KMS-11 (cell line): ENCODE measurements around the gene PHACTR3.

Experiments used
- H2AFZ ChIP-seq: fragments of 200-600 bp; sonication (generic); 2 replicates; pipeline ENCODE4 v1.6.1; 2016; ENCODE audit warnings: antibody characterized with exemption, mixed run types, low read depth
- H3K27ac ChIP-seq: fragments of 200-600 bp; sonication (generic); 2 replicates; pipeline ENCODE4 v1.6.1; 2016; ENCODE audit warnings: mild to moderate bottlenecking, mixed run types
- H3K27me3 ChIP-seq: fragments of 200-600 bp; sonication (generic); 2 replicates; pipeline ENCODE4 v1.6.1; 2017; ENCODE audit warnings: mild to moderate bottlenecking, low read depth, mixed run types, moderate library complexity; ENCODE audit not compliant: insufficient read depth
- H3K36me3 ChIP-seq: fragments of 200-600 bp; sonication (generic); 2 replicates; pipeline ENCODE4 v1.6.1; 2017; ENCODE audit warnings: mild to moderate bottlenecking, mixed run types; ENCODE audit not compliant: insufficient read depth
- H3K4me1 ChIP-seq: fragments of 200-600 bp; sonication (generic); 2 replicates; pipeline ENCODE4 v1.6.1; 2016; ENCODE audit warnings: mild to moderate bottlenecking, low read depth, mixed run types; ENCODE audit not compliant: poor library complexity, severe bottlenecking
- H3K4me2 ChIP-seq: fragments of 200-600 bp; sonication (generic); 2 replicates; pipeline ENCODE4 v1.7.0; 2016; ENCODE audit warnings: mild to moderate bottlenecking, mixed run types
- H3K4me3 ChIP-seq: fragments of 200-600 bp; sonication (generic); IDR thresholded peaks from 2 replicates; pipeline ENCODE4 v1.6.1; 2017; ENCODE audit warnings: low read depth, low read length, mixed read lengths; ENCODE audit not compliant: insufficient read depth
- H3K79me2 ChIP-seq: fragments of 200-600 bp; sonication (generic); 2 replicates; pipeline ENCODE4 v1.6.1; 2016; ENCODE audit warnings: low read depth, mixed run types; ENCODE audit not compliant: insufficient read depth
- H3K9ac ChIP-seq: fragments of 200-600 bp; sonication (generic); 2 replicates; pipeline ENCODE4 v1.6.1; 2016; ENCODE audit warnings: mild to moderate bottlenecking, mixed run types
- H4K20me1 ChIP-seq: fragments of 200-600 bp; sonication (generic); 2 replicates; pipeline ENCODE4 v1.6.1; 2016; ENCODE audit warnings: mild to moderate bottlenecking, mixed run types; ENCODE audit not compliant: insufficient read depth
- CTCF ChIP-seq: fragments of 200-600 bp; sonication (generic); conservative IDR thresholded peaks from 2 replicates; pipeline ENCODE4 v1.6.1; 2017; ENCODE audit warnings: low read depth, mild to moderate bottlenecking, antibody characterized with exemption, low read length, moderate library complexity, mixed read lengths

The PHACTR3 gene

GRCh38 chr20:59780494-59781185 is 176.3 kb downstream of the PHACTR3 start:
- Histone ChIP-seq H2AFZ (no peak overlapping the region), H3K4me2 (no peak overlapping the region), H3K9ac (no peak overlapping the region), H4K20me1 (no peaks in the 10 kb centered on the region), H3K4me3 (no peak overlapping the region), H3K36me3 (no peaks in the 10 kb centered on the region), H3K27ac (no peak overlapping the region), H3K79me2 (no peaks in the 10 kb centered on the region), H3K4me1 (peaks cover 8% of the 10 kb centered on the region), H3K27me3 (no peaks in the 10 kb centered on the region)
- no peak for TF ChIP-seq CTCF

- Histone ChIP-seq H3K79me2 (no peaks in the 10 kb centered on the region), H3K4me2 (no peak overlapping the region), H3K36me3 (no peaks in the 10 kb centered on the region), H3K4me3 (no peak overlapping the region), H3K4me1 (peaks cover 8% of the 10 kb centered on the region), H4K20me1 (no peaks in the 10 kb centered on the region), H3K27ac (no peak overlapping the region), H2AFZ (no peak overlapping the region), H3K9ac (no peak overlapping the region), H3K27me3 (no peaks in the 10 kb centered on the region)
- TF ChIP-seq CTCF: no peak
Measured at GRCh38 chr20:59781226-59781625, 176.9 kb downstream of the PHACTR3 start.

GRCh38 chr20:59782986-59783640 is 178.8 kb downstream of the PHACTR3 start:
- no peak overlapping the region for H3K4me3 ChIP-seq
- no peak overlapping the region for H2AFZ ChIP-seq
- no peaks in the 10 kb centered on the region for H3K79me2 ChIP-seq
- TF ChIP-seq CTCF: peak; percentile 81
- H3K4me1 ChIP-seq: peaks cover 8% of the 10 kb centered on the region
- H3K36me3 ChIP-seq: no peaks in the 10 kb centered on the region
- H3K4me2 ChIP-seq: no peak overlapping the region
- no peaks in the 10 kb centered on the region for H3K27me3 ChIP-seq
- no peak overlapping the region for H3K9ac ChIP-seq
- H3K27ac ChIP-seq: no peak overlapping the region
- no peaks in the 10 kb centered on the region for H4K20me1 ChIP-seq

- no peak for TF ChIP-seq CTCF
- Histone ChIP-seq H3K36me3 (no peaks in the 10 kb centered on the region), H3K27me3 (no peaks in the 10 kb centered on the region), H4K20me1 (no peaks in the 10 kb centered on the region), H3K4me3 (no peak overlapping the region), H2AFZ (no peak overlapping the region), H3K9ac (no peak overlapping the region), H3K79me2 (no peaks in the 10 kb centered on the region), H3K4me2 (no peak overlapping the region), H3K27ac (no peak overlapping the region), H3K4me1 (peaks cover 8% of the 10 kb centered on the region)
Measured at GRCh38 chr20:59783641-59784010, 179.3 kb downstream of the PHACTR3 start.
